RCC 7860 (cell line): Measurements from ENCODE around the gene KRT222.
A peak's percentile ranks its signal among the peaks of the same experiment; 100 is the strongest.

Source experiments
- DNase-seq: peaks from one replicate; pipeline ENCODE4 v3.0.0-alpha.2; 2015; ENCODE audit warnings: low spot score
- FAIRE-seq: peaks from 2 replicates; lab custom pipeline; 2012; peaks lifted over from hg19 to GRCh38; lab: Jason Lieb, UNC

Gene KRT222

DNA sequence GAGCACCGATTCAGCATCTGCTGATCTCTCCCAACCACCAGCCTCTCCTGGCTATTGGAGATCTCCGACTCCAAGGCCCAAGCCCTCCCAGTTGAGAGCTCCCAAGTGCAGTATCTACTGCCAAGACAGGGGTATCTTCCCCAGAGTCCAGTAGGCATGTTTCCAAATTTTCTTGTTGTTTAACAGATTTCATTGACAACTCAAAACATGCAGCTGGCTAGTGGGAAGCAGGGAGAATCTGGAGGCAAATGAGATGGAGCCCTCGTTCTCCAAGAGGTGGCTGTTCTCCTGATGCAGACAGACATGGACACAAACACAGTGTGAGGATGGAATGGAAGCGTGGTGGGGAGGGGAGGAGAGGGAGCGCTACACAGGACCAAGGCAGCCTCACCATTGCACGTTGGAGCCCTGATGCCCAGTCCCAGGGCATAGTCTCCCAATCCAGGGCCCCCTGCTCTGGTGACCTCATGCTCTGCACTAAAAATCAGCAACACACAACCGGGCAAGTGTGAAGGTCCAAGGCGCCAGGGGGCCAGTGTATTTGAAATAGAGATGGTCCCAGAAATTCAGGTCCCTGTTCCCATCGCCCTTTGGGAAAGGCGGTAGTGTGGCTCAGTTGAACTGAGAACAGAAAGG lies 49.0 kb downstream of the KRT222 start:
- DNase-seq (no peak), FAIRE-seq (no peak)

DNA sequence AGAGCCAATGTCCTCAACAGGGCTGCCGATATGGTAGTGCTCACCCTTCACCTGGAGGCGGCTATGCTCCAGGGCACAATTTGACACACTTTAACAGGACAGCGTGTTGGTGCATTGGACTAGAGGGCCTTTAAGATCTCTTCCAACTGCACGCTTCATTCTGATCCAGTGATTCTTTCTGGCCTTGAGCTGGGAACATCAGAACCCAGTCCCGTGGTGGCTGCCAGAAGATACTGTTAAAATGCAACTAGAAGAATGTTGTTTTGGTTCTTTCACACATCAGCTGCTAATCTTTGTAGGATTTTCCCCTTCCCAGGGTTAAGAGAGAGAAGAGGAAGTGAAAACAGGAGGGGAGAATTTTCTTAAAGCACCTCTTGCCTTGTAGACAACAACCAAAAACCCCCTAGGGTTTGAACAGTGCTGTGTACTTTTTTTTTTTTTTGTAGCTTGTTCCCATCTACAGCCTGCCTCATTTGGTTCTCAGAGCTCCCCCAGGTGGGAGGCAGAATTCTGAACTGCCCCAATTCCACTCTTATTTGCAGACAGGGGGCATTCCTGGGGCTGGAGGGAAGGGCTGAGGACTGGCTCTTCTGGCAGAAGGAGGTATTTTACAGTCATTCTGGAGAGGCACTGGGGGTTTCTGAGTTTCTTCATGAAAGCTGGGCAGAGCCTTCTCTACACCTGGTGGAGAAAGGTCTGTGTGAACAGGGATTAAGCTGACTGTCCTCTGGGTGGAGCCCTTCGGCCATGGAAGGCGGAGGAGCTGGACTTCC lies 49.7 kb downstream of the KRT222 start:
- FAIRE-seq: no peak
- peak; percentile 41 for DNase-seq

DNA sequence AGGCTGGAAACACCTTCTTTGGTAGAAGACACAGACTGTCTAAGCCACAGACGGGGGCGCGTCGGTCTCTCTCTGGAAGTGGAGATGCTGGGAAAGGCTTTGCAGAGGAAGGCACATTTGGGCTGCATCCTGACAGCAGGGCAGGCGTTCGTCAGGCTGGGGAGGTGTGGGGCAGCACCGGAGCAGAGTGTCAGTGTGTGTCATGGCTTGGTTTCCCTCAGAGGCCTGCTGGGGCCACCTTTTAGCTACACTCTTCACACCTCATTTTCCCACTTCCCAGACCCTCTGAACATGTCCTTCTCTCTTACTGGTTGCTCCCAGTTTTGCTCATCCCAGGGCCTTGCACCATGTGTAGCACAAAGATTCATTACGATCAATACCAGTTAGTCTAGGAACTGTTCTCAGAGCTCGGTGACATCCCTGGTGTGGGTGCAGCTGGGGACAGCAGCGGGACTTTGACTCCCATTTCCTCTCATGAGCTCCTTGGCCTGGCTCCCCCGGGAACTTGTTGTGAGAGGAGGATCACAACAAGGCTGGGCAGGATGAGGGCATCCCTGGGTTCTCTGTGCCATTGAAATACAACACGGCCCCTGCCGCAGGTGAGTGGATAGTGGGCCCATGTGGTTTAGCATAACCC lies 50.4 kb downstream of the KRT222 start:
- FAIRE-seq (no peak), DNase-seq (no peak)

DNA sequence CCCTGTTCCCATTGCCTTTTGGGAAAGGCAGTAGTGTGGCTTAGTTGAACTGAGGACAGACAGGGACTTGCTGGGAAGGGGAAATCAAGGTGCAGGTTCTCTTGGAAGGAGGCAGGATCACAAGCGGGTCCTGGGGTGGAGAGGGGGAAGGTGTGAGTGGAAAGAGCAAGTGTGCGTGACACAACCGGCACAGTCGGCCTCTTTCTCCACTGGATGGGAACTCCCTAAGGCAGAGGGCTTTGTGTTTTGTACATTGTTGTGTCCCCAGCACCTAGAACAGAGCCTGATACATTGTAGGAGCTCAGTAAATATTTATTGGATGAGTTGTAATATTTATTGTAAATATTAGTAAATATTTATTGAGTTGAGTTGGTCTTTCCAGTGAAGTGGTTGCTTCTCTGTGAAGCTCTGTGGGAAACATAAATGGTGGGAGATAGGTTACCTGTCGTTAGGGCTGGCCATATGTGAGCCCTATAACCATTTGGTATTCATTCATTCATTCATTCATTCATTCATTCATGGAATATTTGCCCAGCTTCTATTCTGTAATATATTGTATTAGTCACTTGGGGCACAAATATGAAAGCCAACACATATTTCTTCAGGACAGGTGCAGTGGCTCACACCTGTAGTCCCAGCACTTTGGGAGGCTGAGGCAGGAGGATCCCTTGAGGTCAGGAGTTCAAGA lies 51.4 kb downstream of the KRT222 start:
- FAIRE-seq (no peak), DNase-seq (no peak)

DNA sequence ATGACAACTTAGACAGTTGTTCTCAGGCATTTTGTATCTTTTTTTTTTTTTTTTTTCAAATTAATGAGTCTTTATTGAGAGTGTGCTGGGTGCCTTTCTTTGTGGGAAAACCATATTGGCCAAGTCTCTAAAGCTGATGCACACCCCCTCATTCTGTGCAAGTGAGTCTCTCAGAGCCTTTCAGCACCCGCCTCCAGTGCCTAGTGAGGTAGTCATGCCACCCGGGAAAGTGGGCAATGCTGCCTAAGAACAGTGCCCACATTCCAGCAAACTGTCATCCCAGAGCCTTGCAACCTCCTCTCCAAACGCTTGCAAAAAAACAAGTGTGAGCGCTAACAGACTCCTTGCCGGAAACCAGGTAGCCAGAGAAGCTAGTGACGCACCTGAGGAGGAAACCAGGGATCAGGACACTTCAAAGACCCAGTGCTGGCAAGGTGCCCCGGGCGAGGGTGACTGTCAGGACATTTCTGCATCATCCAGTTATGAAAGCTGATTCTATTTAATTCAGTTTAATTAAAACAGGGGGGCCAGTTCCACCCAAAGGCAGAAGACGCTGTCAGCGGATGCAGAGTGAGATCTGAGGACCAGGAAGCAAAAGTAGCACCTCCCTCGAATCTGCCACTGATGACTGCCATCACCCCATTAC lies 52.3 kb downstream of the KRT222 start:
- DNase-seq (no peak), FAIRE-seq (no peak)

DNA sequence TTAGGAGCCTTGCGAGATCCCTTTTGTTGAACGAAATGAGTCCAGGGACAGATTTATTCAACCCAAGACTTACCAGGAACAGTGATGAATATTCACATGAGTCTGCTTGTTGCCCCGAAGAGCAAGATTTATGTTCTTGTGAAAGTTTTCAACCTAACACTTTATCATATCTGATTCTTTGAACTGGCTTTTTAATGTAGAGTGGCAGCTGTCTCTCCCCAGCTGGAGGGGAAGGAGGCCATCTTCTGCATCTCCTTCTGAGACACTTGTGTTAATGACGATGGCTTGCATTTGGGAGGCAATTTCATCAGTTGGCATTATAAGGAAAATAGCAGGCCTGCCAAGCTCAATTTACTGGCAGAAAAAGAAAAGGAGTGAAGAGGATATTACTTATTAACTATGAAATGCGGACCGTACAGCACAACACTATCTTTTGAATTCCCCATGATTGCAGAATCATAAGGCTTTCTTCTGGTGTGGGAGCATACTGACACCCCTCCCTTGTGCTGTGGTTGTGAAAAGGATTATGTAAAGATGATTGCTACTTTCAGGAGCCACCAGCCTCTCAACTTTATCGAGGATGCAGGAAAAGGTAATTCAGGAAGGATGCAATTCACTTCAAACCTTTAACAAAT lies 53.0 kb downstream of the KRT222 start:
- DNase-seq (no peak), FAIRE-seq (no peak)

DNA sequence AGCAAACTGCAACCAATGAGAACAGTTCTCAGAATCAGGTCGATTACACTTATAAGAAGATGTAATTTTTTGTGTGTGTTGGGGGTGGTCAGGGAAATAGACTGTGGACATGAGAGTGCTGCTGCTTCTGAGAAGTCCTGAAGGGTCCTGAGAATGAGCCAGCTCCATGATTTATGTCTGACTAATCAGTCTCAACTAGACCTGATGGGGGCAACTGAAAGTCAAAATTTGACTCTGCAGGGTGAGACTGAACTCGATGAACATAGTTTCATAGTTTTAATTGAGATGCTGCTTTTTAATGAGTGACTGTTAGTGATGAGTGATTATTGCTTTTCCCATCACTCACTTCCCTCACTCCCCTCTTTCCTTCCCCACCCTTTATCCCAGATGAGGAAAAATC lies 54.6 kb downstream of the KRT222 start:
- FAIRE-seq (no peak), DNase-seq (no peak)

DNA sequence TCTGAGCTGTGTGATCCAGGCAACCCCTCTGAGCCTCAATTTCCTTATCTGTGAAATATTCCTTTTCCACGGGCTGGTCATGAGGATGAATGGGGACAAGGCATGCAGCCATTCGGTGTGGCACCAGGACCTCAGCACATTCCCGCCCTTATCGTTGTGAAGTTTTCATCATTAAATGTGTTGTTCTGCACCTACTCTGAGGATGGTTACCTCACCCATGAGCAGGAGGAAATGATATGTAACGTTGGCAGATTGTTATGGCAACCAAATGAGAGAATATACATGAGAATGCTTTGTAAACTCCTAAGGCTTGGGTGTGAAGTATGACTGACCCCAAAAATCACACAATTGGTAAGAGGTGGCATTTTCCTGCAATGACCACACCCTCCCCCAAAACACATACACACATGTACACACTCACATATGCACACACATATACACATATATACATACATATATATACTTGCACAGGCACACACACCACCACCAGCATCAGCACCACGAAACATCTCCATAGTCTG lies 56.9 kb downstream of the KRT222 start:
- no peak for DNase-seq

DNA sequence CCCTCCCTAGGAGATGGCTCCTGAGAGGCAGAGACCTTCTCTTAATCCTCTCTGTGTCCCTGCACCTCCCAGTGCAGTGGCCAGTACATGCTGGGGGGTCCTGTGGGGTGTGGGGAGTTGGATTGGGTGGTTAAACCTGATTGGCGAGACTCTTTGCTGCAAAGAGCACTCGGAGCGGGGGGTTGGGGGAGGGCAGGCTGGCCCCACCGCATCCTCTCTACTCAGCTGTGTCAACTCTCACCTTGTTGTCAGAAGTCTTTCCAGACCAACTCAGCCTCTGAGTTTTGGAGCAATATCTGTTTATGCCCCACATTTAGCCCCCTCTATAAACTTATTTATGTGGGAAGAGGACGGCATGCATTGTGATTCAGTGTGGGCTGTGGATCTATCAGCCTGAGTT lies 57.3 kb downstream of the KRT222 start:
- FAIRE-seq: no peak
- DNase-seq: no peak

More for the DNA sequence above, 56.9 kb downstream of the KRT222 start:
- no peak for FAIRE-seq

DNA sequence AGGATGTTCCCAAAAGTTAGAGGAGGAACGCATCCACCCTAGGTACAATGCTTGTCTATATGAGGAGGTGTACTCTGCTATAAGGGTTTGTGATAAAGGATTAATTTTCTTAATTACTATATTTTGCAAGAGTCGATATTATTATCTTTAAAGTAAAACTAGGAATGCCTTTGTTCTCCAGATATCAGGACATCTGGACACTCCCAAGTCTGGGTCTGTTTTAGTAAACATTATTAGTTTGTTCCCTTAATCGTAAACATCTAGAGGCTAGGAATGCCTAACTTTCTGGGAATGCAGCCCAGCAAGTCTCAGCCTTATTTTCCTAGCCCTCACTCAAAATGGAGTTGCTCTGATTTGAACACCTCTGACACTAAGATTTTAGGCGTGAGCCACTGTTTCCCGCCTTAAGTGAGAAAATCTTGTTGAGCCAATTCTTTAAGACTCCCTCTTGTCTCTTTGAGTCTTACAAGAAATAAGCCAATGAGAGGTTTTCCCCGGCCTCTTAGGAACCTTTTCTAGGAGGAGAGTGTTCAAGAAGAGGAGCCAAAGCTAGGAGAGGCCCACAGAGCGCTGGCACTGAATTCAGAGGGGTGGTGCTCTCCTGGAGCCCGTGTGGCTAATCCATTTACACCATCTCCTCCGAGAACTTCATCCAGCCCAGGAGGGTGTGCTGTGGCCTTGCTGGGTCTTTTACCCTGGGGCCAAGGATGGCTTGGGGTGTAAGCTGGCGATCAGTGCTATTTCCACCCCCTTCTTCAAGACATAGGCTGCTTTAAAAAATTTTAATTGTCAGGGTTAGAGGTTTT lies 58.2 kb downstream of the KRT222 start:
- FAIRE-seq (no peak), DNase-seq (no peak)

DNA sequence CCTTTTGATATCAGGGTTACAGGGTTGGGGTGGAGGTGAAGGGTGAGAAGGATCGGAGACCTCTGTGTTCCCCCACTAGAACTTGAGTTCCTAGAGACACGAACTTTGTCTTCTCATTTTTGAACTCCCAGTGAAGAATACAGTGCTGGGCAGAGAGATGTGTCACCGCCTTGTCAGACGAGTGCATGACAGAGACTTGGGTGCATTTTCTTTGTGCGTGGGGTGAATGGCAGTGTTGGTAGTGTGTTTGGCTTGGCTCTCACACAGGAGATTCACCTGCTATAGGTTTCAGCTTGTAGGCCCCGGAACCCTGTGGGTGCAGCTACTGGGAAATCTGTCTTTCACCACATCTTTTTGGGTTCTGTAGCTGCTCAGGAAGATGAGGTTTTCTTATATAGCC lies 59.7 kb downstream of the KRT222 start:
- FAIRE-seq: no peak
- no peak for DNase-seq
